WTC11 (cell line): ENCODE results near the gene DNAJC6. TPM values are rescaled to one million over a fixed set of nuclear protein-coding genes. Genes with fewer than 3 reads are reported as not detected.

Experiments used
- ATAC-seq: fragments of 200-7000 bp; cut with Tn5 transposase; 2 replicates; pipeline ENCODE4 v1.10.0; 2021; ENCODE audit warnings: mild to moderate bottlenecking, moderate library complexity
- CTCF ChIA-PET: fragments of 300-600 bp; sonication (Branson Sonifier 250); formaldehyde crosslinking; loops from one replicate; lab custom pipeline; 2021; ENCODE audit warnings: antibody characterized with exemption; lab: Charles Lee
- POLR2A ChIA-PET: fragments of 350-600 bp; sonication (Branson Sonifier 250); formaldehyde crosslinking; loops from one replicate; lab custom pipeline; 2021; ENCODE audit warnings: antibody characterized with exemption; lab: Charles Lee
- DNase-seq: peaks from one replicate; pipeline ENCODE4 v3.0.0; 2021; ENCODE audit warnings: low spot score
- H3K27ac Mint-ChIP-seq: 2 replicates; pipeline ENCODE4 v1.8.0; 2021; ENCODE audit warnings: mixed read lengths
- H3K27me3 Mint-ChIP-seq: 2 replicates; pipeline ENCODE4 v1.8.0; 2021; ENCODE audit warnings: low read depth, mild to moderate bottlenecking, moderate library complexity, mixed read lengths
- H3K36me3 Mint-ChIP-seq: 2 replicates; pipeline ENCODE4 v1.8.0; 2021; ENCODE audit warnings: mixed read lengths
- H3K4me1 Mint-ChIP-seq: 2 replicates; pipeline ENCODE4 v1.8.0; 2022; ENCODE audit warnings: mixed read lengths
- H3K4me3 Mint-ChIP-seq: 2 replicates; pipeline ENCODE4 v1.8.0; 2021; ENCODE audit warnings: mild to moderate bottlenecking, moderate library complexity, mixed read lengths
- H3K9me3 Mint-ChIP-seq: 2 replicates; pipeline ENCODE4 v1.8.0; 2021; ENCODE audit warnings: mixed read lengths
- FOXJ3 ChIP-seq: sonication (generic); formaldehyde crosslinking; IDR thresholded peaks from 2 replicates; pipeline ENCODE4 v1.9.0; 2021; ENCODE audit warnings: missing genetic modification reagents, mild to moderate bottlenecking, borderline replicate concordance
- GABPB1 ChIP-seq: sonication (generic); formaldehyde crosslinking; IDR thresholded peaks from 2 replicates; pipeline ENCODE4 v1.8.1; 2023; ENCODE audit warnings: mild to moderate bottlenecking, missing genetic modification reagents
- GTF2I ChIP-seq: fragments of 250-450 bp; sonication (Bioruptor Pico); conservative IDR thresholded peaks from 2 replicates; pipeline ENCODE4 v1.4.0; 2021; ENCODE audit warnings: mild to moderate bottlenecking
- KAT7 ChIP-seq: sonication (generic); formaldehyde crosslinking; IDR thresholded peaks from 2 replicates; pipeline ENCODE4 v1.8.1; 2023; ENCODE audit warnings: missing genetic modification reagents, mild to moderate bottlenecking, borderline replicate concordance
- NFE2L1 ChIP-seq: sonication (generic); formaldehyde crosslinking; IDR thresholded peaks from 2 replicates; pipeline ENCODE4 v1.8.1; 2023; ENCODE audit warnings: missing genetic modification reagents
- TCF7 ChIP-seq: sonication (generic); formaldehyde crosslinking; IDR thresholded peaks from 2 replicates; pipeline ENCODE4 v1.8.0; 2022; ENCODE audit warnings: mild to moderate bottlenecking, low read depth, missing genetic modification reagents, moderate library complexity
- TEAD4 ChIP-seq: sonication (generic); formaldehyde crosslinking; IDR thresholded peaks from 2 replicates; pipeline ENCODE4 v1.8.0; 2022; ENCODE audit warnings: mild to moderate bottlenecking, missing genetic modification reagents
- TP53 ChIP-seq: sonication (generic); formaldehyde crosslinking; IDR thresholded peaks from 2 replicates; pipeline ENCODE4 v1.8.1; 2023; ENCODE audit warnings: mild to moderate bottlenecking, missing genetic modification reagents
- ZBTB21 ChIP-seq: sonication (generic); formaldehyde crosslinking; IDR thresholded peaks from 2 replicates; pipeline ENCODE4 v1.8.1; 2023; ENCODE audit warnings: mild to moderate bottlenecking, missing genetic modification reagents, borderline replicate concordance
- ZNF121 ChIP-seq: sonication (generic); formaldehyde crosslinking; IDR thresholded peaks from 2 replicates; pipeline ENCODE4 v1.8.0; 2023; ENCODE audit warnings: missing genetic modification reagents
- ZNF219 ChIP-seq: sonication (generic); formaldehyde crosslinking; IDR thresholded peaks from 2 replicates; pipeline ENCODE4 v1.8.0; 2023; ENCODE audit warnings: missing genetic modification reagents, mild to moderate bottlenecking, borderline replicate concordance
- ZNF263 ChIP-seq: sonication (generic); formaldehyde crosslinking; IDR thresholded peaks from 2 replicates; pipeline ENCODE4 v1.8.1; 2022; ENCODE audit warnings: low read depth, mild to moderate bottlenecking, moderate library complexity, missing genetic modification reagents
- total RNA-seq: library from RNA; stranded (reverse); gene quantifications from 3 replicates; pipeline ENCODE4 v1.2.3, GENCODE V29; 2021
- TF ChIP-seq, protein P1 (sequence below): sonication (generic); formaldehyde crosslinking; IDR thresholded peaks from 2 replicates; pipeline ENCODE4 v1.8.0; 2022; ENCODE audit warnings: mild to moderate bottlenecking, missing genetic modification reagents
- TF ChIP-seq, protein P2 (sequence below): sonication (generic); formaldehyde crosslinking; IDR thresholded peaks from 2 replicates; pipeline ENCODE4 v1.8.0; 2023; ENCODE audit warnings: missing genetic modification reagents, mild to moderate bottlenecking, borderline replicate concordance
- TF ChIP-seq, protein P3 (sequence below): fragments of 250-450 bp; sonication (Bioruptor Pico); IDR thresholded peaks from 2 replicates; pipeline ENCODE4 v1.9.0; 2021; ENCODE audit warnings: mild to moderate bottlenecking
- TF ChIP-seq, protein P4 (sequence below): sonication (generic); formaldehyde crosslinking; IDR thresholded peaks from 2 replicates; pipeline ENCODE4 v1.8.0; 2022; ENCODE audit warnings: missing genetic modification reagents
- TF ChIP-seq, protein P5 (sequence below): sonication (generic); formaldehyde crosslinking; IDR thresholded peaks from 2 replicates; pipeline ENCODE4 v1.8.1; 2023; ENCODE audit warnings: mild to moderate bottlenecking, missing genetic modification reagents
- TF ChIP-seq, protein P6 (sequence below): sonication (generic); formaldehyde crosslinking; IDR thresholded peaks from 2 replicates; pipeline ENCODE4 v1.8.0; 2022; ENCODE audit warnings: mild to moderate bottlenecking, missing genetic modification reagents
- TF ChIP-seq, protein P7 (sequence below): sonication (generic); formaldehyde crosslinking; IDR thresholded peaks from 2 replicates; pipeline ENCODE4 v1.8.0; 2023; ENCODE audit warnings: missing genetic modification reagents
- TF ChIP-seq, protein P8 (sequence below): sonication (generic); formaldehyde crosslinking; IDR thresholded peaks from 2 replicates; pipeline ENCODE4 v1.8.0; 2022; ENCODE audit warnings: mild to moderate bottlenecking, missing genetic modification reagents

DNAJC6 gene
- total RNA-seq, 1 experiment from 2014 or later, result 9.1 TPM

DNA sequence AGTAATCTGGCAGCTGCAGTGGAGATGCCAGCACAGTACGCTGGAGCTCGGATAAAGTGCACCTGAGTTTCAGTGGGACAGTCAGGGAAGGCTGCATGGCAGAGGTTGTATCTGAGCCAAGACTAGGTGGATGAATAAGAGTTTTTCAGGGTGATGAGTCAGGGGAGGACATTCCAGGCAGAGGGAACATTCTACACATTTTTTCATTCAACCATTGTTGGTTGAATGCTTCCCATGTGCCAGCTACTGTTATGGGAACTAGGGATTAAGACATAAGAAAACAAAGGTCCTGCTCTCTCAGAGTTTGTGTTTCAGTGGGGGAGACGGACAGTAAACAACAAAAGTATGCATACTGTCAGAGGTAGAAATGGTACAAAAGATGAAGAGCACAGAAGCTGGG is 116.4 kb downstream of the DNAJC6 start:
- TF ChIP-seq, protein P1, sequence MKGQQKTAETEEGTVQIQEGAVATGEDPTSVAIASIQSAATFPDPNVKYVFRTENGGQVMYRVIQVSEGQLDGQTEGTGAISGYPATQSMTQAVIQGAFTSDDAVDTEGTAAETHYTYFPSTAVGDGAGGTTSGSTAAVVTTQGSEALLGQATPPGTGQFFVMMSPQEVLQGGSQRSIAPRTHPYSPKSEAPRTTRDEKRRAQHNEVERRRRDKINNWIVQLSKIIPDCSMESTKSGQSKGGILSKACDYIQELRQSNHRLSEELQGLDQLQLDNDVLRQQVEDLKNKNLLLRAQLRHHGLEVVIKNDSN (CRISPR knock-in tag), result no peak
- TF ChIP-seq, protein P2, sequence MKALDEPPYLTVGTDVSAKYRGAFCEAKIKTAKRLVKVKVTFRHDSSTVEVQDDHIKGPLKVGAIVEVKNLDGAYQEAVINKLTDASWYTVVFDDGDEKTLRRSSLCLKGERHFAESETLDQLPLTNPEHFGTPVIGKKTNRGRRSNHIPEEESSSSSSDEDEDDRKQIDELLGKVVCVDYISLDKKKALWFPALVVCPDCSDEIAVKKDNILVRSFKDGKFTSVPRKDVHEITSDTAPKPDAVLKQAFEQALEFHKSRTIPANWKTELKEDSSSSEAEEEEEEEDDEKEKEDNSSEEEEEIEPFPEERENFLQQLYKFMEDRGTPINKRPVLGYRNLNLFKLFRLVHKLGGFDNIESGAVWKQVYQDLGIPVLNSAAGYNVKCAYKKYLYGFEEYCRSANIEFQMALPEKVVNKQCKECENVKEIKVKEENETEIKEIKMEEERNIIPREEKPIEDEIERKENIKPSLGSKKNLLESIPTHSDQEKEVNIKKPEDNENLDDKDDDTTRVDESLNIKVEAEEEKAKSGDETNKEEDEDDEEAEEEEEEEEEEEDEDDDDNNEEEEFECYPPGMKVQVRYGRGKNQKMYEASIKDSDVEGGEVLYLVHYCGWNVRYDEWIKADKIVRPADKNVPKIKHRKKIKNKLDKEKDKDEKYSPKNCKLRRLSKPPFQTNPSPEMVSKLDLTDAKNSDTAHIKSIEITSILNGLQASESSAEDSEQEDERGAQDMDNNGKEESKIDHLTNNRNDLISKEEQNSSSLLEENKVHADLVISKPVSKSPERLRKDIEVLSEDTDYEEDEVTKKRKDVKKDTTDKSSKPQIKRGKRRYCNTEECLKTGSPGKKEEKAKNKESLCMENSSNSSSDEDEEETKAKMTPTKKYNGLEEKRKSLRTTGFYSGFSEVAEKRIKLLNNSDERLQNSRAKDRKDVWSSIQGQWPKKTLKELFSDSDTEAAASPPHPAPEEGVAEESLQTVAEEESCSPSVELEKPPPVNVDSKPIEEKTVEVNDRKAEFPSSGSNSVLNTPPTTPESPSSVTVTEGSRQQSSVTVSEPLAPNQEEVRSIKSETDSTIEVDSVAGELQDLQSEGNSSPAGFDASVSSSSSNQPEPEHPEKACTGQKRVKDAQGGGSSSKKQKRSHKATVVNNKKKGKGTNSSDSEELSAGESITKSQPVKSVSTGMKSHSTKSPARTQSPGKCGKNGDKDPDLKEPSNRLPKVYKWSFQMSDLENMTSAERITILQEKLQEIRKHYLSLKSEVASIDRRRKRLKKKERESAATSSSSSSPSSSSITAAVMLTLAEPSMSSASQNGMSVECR, result no peak
- TF ChIP-seq ZBTB21 (CRISPR knock-in tag) (no peak), GABPB1 (CRISPR knock-in tag) (no peak), TEAD4 (CRISPR knock-in tag) (no peak), NFE2L1 (CRISPR knock-in tag) (no peak), KAT7 (no peak), TCF7 (CRISPR knock-in tag) (no peak), TP53 (CRISPR knock-in tag) (no peak), GTF2I (CRISPR knock-in tag) (no peak), FOXJ3 (CRISPR knock-in tag) (no peak), ZNF121 (CRISPR knock-in tag) (no peak), ZNF263 (CRISPR knock-in tag) (no peak), ZNF219 (CRISPR knock-in tag) (no peak)
- TF ChIP-seq, protein P3, sequence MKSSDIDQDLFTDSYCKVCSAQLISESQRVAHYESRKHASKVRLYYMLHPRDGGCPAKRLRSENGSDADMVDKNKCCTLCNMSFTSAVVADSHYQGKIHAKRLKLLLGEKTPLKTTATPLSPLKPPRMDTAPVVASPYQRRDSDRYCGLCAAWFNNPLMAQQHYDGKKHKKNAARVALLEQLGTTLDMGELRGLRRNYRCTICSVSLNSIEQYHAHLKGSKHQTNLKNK (CRISPR knock-in tag), result no peak
- TF ChIP-seq, protein P4, sequence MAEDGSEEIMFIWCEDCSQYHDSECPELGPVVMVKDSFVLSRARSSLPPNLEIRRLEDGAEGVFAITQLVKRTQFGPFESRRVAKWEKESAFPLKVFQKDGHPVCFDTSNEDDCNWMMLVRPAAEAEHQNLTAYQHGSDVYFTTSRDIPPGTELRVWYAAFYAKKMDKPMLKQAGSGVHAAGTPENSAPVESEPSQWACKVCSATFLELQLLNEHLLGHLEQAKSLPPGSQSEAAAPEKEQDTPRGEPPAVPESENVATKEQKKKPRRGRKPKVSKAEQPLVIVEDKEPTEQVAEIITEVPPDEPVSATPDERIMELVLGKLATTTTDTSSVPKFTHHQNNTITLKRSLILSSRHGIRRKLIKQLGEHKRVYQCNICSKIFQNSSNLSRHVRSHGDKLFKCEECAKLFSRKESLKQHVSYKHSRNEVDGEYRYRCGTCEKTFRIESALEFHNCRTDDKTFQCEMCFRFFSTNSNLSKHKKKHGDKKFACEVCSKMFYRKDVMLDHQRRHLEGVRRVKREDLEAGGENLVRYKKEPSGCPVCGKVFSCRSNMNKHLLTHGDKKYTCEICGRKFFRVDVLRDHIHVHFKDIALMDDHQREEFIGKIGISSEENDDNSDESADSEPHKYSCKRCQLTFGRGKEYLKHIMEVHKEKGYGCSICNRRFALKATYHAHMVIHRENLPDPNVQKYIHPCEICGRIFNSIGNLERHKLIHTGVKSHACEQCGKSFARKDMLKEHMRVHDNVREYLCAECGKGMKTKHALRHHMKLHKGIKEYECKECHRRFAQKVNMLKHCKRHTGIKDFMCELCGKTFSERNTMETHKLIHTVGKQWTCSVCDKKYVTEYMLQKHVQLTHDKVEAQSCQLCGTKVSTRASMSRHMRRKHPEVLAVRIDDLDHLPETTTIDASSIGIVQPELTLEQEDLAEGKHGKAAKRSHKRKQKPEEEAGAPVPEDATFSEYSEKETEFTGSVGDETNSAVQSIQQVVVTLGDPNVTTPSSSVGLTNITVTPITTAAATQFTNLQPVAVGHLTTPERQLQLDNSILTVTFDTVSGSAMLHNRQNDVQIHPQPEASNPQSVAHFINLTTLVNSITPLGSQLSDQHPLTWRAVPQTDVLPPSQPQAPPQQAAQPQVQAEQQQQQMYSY (CRISPR knock-in tag), result no peak
- TF ChIP-seq, protein P5, sequence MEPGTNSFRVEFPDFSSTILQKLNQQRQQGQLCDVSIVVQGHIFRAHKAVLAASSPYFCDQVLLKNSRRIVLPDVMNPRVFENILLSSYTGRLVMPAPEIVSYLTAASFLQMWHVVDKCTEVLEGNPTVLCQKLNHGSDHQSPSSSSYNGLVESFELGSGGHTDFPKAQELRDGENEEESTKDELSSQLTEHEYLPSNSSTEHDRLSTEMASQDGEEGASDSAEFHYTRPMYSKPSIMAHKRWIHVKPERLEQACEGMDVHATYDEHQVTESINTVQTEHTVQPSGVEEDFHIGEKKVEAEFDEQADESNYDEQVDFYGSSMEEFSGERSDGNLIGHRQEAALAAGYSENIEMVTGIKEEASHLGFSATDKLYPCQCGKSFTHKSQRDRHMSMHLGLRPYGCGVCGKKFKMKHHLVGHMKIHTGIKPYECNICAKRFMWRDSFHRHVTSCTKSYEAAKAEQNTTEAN (CRISPR knock-in tag), result no peak
- TF ChIP-seq, protein P6, sequence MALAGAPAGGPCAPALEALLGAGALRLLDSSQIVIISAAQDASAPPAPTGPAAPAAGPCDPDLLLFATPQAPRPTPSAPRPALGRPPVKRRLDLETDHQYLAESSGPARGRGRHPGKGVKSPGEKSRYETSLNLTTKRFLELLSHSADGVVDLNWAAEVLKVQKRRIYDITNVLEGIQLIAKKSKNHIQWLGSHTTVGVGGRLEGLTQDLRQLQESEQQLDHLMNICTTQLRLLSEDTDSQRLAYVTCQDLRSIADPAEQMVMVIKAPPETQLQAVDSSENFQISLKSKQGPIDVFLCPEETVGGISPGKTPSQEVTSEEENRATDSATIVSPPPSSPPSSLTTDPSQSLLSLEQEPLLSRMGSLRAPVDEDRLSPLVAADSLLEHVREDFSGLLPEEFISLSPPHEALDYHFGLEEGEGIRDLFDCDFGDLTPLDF (CRISPR knock-in tag), result no peak
- TF ChIP-seq, protein P7, sequence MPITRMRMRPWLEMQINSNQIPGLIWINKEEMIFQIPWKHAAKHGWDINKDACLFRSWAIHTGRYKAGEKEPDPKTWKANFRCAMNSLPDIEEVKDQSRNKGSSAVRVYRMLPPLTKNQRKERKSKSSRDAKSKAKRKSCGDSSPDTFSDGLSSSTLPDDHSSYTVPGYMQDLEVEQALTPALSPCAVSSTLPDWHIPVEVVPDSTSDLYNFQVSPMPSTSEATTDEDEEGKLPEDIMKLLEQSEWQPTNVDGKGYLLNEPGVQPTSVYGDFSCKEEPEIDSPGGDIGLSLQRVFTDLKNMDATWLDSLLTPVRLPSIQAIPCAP (CRISPR knock-in tag), result no peak
- TF ChIP-seq, protein P8, sequence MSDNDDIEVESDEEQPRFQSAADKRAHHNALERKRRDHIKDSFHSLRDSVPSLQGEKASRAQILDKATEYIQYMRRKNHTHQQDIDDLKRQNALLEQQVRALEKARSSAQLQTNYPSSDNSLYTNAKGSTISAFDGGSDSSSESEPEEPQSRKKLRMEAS (CRISPR knock-in tag), result no peak
- no peak for DNase-seq
- CTCF ChIA-PET, result interaction anchor here (0.6 to 2.2 kb wide), 4 partner anchors 9 to 262 kb away, joined by 4 to 8 read pairs (median 6); no protein-coding TSS in a partner anchor

More for the DNA sequence above, 116.4 kb downstream of the DNAJC6 start:
- no peaks in the 10 kb centered on the region for H3K9me3 Mint-ChIP-seq
- H3K4me3 Mint-ChIP-seq, result no peak overlapping the region
- peak; percentile 66 for ATAC-seq
- peaks cover 14% of the 10 kb centered on the region for H3K36me3 Mint-ChIP-seq
- H3K27me3 Mint-ChIP-seq, result no peaks in the 10 kb centered on the region
- peak overlapping the region; percentile 94 for H3K27ac Mint-ChIP-seq
- POLR2A ChIA-PET, result interaction anchor here (1.0 kb wide), 1 partner anchor 171 kb away, joined by 4 read pairs; no protein-coding TSS in a partner anchor
- peaks cover 34% of the 10 kb centered on the region for H3K4me1 Mint-ChIP-seq
